NCI-H1105 (cell line): ENCODE data around the gene KLHL29.

ENCODE experiments used
- DNase-seq: peaks from one replicate; lab custom pipeline; 2025; lab: John Stamatoyannopoulos, UW

Gene KLHL29

DNA sequence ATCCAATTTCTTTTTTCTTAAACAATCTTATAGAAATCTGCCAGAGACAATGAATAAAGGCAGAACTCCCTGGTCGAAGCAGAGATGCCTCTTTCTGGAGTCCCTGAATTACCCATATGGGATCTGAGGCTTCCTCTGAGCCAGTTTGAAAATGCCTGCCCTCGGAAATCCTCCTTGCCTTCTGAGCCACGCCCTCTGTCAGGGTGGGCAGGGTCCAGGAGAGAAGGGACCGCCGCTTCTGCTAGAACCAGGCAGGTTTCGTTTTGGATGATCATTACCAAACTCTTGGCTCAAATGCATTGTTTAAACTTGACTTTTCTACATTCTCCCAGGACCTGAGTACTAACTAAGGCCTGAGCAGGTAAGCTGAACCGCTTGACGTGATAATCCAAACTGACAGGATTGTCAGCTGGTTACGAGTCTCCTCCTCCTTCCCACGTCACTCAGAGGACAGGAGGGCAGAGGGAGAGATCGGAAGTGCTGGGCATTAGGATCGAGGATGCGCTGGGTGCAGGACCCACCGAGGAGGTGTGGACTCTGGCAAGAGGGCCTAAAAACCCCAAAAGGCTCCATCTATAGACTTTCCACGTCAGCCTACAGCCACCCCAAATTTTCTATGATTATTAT is 128.4 kb downstream of the KLHL29 start:
- DNase-seq = no peak

DNA sequence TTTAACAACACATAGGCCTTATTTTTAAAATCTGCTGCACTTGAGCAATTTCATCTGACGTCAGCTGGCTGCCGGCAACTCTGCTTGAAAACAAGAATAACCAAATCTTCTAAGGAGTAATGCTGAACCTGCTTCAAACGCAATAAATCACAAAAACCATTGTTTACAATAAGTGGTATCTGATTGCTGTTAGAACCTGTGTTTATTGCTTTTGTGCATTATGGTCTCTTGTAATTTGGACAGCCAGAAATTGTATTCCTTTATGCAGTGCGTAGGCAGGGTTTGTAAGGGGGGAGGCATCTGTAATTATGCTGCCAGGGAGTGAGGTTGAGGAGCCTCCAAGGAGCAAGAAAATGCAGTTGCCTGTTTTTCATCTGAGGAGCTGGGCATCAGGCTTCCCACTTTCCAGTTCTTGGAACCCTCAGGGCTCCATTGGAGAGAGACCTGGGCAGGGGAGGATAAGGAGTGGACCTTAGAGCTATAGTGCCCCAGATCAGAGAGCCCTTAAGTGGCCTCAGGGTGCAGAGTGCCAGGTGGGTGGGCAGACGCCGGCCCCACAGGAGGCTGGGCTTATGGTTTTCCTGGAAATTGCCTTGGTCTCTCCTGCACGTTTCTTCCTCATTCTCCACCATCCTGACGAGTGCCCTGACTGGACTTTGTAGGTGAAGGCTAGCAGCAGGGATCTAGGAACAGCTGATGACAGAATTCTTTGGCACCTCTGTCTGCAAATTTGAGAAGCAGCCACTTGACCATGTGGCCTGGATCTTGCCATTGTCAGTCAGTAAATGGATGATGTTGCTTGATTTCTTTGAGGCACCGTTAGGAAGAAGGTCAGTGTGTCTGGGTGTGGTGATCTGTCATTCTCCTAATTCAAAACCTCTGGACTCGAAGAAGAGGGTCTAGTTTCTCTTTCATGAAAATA is 129.2 kb downstream of the KLHL29 start:
- DNase-seq = no peak

DNA sequence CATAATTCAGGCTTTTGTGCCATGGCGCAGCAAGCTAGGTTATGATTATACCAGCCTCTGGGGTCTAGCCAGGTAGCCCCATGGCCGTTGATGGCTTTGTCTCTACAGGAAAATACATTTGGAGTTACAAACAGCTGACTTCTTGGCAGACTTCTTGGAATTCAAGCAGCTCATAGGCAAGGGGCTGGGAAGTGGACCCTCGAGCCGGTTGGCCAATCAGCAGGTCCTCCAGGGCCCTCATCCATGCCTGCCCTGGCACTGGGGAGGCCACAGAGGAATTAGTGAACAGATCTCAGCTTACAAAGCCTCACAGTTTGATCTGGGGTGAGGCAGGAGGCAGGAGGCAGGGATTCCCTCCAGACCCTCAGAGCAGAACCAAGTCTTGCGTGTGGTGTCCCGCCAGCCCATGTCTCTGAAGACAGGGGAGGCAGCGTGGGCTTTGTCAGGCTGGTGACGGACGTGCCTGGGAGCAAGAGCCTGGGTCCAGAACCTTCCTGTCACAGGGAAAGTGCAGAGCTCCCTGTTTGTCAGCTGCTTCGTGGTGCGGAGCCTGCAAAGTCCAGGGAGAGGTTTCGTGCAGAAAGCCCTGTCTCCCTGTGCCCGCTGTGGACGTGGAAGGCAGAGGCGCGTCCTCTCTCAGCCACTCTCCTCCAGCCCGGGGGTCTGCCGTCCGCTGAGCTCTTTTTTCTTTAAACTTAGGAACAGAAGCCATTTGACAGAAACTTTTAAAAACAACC is 131.7 kb downstream of the KLHL29 start:
- no peak for DNase-seq

DNA sequence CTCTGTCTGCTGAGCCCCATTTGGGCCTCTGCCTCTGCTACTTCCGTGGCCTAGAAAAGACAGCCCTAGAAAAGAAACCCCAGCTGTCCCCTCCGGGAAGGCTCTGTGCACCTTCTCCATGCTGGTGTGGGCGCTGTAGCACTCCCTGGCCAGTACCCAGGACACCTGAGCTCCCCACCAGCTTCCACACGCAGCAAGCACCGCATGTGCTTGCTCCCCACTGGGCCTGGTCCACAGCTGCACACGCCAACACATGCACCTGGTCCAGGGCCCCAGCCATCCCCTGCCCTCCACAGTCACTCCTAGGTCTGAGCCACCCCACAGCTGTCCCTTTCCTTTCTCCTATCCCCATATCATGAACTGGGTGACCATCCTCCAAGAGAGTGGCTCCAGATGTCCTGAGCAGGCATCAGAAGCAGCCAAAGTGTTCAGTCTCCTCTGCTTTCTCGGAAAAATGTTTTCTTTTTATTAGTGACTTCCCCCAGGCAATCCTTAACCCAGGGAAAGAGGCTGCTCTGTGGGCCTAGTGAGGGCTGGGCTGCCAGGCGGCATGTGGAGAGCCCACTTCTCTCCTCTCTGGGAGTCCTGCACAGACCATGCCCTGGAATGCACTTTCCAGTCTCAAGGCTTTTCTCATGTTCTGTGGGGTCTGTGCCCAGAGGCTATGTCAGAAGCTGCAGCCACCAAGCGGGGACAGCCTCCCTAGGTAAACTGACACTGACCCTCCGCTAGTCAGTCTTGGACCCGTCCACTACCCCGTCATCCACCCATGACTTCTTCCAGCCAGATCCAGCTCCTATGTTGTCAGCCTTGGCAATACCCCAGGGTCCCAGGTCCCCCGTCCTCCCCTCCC is 133.7 kb downstream of the KLHL29 start:
- DNase-seq = no peak

DNA sequence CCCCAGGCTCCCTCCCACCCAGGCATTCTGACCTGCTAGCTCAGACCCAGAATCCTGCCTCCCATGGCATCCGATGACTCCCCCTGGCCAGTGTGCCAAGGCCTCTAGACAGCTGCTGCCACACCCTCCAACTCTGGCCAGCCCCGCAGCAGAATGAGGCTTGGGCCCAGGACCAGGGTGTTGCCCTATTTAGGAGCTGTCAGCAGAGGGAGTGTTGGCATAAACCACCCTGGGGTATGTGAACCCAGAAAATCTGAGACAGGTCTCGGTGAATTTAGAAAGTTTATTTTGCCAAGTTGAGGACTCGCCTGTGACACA is 134.3 kb downstream of the KLHL29 start:
- no peak for DNase-seq

DNA sequence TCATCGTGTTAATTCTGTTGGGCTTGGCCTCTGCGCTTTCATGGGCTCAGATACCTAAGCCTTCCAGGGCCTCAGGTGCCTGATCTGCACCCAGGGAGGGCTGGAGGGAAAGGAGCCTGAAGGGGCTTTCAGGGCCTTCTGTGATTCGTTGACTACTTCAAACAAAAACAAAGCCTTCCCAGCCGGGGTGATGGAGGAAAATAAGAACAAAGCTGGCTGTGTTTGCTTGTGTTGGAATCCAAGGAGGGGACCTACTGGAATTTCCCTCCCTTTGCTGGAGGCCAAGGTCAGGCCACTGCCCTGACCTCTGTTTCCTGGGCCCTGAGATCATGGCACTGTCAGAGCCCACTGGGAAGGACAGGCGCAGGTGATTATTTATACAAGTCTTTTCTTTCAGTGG is 135.3 kb downstream of the KLHL29 start:
- no peak for DNase-seq

DNA sequence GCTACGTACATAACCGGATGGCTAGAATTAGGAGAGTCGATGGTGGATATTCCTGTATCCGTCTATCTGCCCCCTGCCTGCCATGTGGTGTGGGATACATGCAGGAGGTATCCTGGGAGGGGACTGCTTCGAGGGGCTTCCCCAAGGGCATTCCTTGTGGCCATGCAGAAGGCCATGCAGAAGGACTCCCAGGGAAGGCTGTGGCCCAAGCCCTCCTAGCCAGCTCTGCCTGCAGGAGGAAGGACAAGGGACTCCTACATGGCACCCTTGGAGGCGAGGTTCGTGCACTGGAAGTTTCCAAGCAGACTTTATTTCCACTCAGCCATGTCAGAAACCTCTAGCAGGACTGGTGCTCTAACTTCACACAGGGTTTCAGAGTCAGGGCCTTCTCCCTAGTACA is 136.1 kb downstream of the KLHL29 start:
- no peak for DNase-seq

DNA sequence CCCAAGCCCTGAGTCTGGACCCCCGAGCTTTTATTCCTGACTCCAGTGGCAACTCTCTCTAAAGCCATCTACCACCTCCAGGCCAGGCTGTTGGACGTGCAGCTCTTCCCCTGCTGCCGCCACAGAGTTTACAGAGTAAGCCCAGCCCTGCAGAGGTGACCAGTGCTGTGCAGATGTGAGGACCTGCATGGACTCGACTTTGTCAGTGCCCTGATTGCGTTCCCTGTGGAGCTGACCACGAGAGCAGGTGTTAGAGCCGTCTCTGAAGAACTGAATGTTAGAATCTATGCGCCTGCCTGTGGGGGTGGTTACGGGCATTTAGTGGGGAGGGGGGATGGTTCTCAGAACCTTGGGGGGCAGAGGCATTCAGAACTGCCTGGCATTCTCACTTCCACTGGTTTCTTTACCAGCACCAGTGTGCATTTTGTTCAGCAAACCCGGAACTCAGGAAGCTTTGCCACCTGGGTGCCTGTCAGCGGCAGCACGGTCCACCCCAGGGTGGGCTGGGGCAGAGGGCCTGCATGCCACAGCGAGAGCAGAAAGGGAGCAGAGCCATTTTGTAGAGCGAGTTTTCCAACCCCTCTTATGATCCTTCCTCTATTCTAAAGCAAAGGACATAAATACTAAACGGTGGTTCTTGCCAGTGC is 137.9 kb downstream of the KLHL29 start:
- no peak for DNase-seq

DNA sequence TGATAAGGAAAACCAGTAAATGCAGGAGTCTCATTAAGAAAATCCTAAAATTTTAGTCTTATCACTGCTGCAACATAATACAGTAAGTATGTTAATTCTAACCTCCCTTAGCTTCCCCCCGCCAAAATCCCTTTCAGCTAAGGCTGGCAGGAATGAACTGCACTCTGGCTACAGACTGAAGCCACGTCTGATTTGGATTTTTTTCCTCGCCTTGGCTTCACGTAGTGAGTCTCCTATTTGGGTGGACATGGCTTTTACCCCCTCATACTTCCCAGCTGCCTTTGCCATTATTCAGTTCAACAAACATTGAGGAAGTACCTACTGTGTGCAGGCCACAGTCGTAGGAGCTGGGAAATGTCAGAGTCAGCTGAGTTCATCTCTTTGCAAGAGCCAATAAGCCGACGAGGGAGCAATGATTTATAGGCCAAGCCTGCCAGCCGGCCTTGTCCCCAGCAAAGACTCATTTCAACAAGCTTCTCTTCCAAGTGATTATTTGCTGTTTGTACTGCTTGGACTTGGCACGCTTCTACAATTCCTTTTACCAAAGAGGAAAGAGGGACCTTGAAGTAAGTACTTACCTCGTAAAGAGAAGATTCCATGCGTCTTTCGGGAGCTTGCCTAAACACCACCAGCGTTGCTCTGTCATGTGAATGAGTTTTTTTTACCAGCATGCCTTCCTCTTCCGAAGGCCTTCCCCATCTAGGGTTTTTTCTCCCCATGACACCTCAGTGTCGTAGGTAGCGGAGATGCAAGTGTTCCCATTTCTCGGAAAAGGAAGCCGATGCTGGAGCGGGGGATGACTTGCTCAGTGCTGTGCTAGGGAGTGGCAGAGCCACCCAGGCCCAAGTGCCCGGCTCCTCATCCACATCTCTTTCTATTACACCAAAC is 138.6 kb downstream of the KLHL29 start:
- DNase-seq = no peak

DNA sequence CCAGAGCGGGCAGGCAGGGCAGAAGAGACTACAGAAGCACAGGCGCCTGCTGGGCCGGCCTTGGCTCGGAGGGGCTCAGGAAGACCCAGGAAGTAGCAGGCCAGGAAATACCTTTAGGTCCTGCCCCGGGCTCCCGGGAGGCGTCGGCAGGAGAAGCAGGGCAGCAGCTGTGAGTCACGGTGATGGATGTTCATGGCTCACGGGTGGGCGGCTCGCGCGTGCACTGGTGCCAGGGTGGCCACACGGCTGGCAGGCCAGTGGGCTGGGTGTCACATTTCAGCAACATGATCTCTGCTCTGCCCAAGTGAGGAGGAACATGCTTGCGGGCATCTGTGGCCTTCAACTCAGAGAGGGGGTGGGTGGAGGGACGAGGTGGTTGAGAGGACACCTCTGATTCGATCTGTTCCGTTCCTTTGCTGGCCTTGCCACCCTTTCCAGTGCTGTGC is 139.3 kb downstream of the KLHL29 start:
- no peak for DNase-seq

DNA sequence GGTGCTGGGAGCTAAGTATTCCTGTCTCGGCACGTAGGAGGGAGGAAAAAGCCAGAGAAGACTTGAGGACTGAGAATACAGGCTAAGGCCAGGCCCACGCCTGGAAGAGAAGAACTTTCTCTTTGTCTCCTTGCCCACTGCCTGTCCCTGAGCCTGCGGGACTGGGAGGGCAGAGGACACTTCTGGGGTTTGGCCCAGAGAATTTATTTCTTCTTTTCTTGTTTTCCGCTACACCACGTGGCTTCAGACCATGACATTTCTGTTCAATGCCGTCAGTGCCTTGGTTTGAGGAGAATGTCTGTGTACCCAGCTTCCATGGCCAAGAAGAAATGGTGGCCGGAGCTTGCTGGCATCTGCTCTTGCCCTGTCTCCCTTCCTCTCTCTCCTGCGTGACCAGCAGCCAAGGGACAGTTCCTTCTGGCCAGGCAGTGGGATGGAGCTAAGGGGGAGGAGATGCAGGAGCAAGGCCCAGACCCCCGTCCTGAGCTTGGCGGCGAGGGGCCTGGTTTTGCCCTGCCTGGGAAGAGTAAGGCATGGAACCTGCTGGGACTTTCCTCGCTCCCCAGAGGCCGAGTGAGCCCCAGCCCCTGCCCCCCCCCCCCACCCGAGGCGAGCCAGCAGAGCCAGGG is 140.3 kb downstream of the KLHL29 start:
- no peak for DNase-seq

DNA sequence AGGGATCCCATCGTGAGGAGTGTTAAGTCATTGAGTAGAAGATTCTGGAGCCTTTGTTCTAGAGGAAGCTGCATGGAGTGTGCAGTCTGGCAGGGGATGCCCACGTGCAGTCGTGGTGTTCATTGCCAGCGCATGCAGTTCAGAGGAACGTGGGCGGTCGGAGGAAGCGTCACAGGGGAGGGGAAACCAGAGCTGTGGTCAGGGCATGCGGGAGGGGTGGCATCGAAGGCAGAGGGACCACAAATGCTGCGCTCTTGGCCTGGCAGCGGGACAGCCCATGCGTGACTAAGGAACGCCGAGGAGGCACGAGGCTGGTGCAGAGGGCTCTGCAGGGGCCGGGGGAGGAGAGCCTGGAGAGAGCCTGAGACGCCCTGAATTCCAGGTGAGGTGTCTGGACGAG is 141.1 kb downstream of the KLHL29 start:
- DNase-seq = no peak

DNA sequence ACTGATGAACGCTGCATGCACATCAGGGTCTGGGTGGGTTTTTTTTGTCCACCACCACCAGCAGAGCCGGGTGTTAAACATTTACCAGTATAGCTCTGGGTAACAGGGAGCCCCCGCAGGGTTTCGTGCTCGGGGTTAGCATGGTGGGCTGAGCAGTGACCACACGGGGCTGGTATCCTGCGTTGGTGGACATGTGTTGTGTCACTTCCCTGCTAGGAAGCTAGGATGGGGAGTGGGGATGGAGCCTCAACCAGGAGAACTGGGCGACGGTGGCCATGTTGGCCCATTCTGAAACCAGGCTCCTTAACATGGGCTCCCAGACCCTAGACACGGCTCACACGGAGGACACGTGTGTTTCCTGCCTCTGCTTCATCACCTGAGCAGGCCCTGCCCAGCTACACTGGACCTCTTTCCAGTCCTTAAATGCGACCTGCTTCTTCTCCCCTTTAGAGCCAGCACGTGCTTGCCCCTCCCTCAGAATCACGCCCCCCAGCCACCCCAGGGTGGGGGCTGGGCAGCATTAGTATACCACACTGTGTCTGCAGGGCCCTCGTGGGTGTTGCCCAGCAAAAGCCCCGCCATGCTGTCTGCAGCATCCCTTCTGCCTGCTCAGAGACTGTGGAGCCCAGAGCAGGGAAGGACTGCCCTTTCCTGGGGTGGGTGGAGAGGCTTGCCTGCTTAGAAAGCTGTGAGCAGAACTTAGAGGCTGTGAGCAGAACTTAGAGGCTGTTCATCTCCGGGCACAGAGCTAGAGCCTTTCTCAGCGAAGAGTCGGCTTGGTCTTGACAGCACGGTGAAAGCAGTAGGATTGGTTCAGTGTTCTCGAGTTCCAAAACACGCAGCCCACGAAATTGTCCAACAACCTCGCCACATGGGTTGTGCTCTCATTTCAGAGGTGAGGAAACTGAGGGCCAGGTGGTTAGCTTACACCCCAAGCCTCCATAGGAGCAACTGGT is 142.1 kb downstream of the KLHL29 start:
- DNase-seq = no peak

DNA sequence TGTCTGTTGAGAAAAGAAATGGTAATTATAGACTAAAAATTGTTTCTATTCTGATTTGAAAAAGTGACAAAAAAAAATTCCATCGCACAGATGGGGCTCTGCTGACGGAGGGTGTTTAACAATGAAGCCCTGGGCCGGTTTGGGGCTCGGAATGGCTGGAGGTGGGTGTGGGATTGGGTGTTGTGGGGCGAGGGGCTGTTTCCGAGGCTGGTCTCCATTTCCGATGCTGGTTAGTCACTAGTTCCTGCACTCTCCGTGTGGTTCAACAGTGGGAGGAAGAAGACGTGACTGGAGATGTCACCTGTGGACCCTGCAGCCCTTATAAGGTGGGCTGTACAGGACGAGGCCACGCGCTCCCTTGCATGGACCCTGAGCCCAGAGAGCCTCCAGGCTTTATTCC is 143.2 kb downstream of the KLHL29 start:
- no peak for DNase-seq

DNA sequence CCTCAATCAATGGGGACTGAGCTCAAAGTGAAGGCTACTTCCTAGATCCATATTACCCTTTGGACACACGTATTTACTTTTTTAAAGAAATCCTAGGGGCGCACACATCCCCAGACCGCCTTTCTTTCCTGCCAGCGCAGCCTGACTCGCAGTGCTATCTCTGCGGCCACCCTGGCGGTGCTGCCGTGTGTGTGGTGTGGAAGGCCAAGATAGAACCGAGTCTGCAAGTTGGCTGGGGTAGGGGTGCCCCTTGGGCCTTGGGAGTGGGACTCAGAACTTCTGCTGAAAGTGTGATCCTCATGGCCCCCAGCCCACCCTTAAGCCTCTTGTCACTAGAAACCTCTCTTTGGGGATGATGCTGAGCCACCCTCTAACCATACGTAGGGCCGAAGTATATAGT is 143.7 kb downstream of the KLHL29 start:
- no peak for DNase-seq

DNA sequence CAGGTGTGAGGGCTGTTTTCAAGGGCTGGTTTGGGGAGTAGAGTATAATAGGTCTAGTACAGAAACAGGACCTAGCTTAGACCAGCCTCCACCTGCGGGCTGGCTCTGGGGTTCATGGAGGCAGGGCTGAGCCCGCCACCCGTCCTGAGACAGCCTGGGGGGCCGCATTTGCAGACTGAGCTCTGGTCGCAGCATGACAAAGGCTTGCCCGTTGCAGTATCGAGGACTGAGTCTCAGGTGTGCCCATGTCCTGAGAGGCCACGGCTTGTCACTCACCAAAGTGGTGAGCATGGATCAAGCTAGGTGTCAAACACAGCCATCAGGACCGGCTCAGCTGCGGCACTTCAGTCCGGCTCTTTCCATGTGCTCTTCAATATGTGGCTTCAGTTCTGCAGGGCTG is 144.7 kb downstream of the KLHL29 start:
- no peak for DNase-seq

DNA sequence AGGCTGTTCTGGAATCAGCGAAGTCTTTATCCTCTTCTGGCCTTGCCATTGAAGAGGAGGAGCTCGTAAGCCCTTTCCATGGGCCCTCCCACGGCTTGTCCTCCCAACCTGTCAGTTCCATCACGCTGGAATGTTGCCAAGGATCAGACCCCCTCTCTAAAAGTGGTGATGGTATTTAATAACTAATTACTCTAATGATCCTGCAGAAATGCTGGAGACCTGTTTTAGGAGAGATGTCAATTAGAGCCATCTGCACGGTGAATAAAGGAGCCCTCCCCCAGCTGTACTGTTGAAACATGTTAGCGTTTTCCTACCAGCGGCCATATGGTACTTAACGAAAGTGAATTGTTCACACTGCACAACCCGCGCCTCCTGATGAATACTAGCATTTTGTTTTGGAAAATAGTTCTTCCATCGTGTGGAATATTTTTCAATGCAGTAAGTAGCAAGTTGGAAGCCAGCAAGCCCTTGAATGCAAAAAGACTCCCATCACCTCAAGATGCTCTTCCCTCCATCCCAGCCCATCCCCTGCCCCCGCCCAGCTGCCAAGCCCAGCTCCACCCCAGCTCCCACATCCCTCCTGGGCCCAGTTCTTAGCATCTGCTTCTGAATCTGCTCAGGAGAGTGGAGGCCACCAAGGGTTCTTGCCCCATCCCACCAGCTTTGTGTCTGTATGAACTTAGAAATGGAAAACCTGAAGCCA is 145.4 kb downstream of the KLHL29 start:
- DNase-seq = peak; percentile 89

DNA sequence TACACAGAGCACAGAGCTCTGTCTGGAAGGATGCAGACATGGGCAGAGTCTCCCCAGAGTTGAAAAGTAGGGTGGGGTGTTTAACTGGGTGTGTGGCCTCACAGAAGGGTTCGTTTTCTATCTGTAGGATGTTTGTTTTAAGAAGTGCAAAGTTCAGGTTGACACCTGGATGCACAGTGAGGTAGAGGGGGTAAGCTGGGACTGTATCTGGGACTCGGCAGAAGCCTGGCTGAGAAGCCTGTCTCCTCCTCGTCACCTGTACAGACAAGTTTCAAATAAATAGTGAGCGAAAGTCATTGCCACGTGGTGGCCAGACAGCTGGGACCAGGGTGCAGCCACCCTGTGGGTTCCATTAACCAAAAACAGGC is 145.9 kb downstream of the KLHL29 start:
- no peak for DNase-seq
